HEK293T (cell line): ENCODE data around the gene KRT8.

Source experiments
- ELF4 ChIP-seq: fragments of 450-650 bp; IDR thresholded peaks from 2 replicates; pipeline ENCODE4 v1.6.1; 2017; ENCODE audit warnings: antibody characterized with exemption
- SP1 ChIP-seq: fragments of 450-650 bp; IDR thresholded peaks from 2 replicates; pipeline ENCODE4 v1.6.1; 2017

- TF ChIP-seq SP1 (no peak), ELF4 (no peak)
Observed at GRCh38 chr12:52851787-52852186, 53.1 kb downstream of the KRT8 start.
